ENCODE data around the gene SMYD3. TPM values are rescaled to one million over a fixed set of nuclear protein-coding genes. Genes with fewer than 3 reads are reported as not detected.
"Not testable (repeated sequence)": the region's sequence is repeated elsewhere in the genome, so short reads cannot be mapped to it uniquely, and the experiment has no call there.

Gene SMYD3
- total RNA-seq, 2 experiments from 2014 or later: 22.6 to 24.6 TPM

DNA sequence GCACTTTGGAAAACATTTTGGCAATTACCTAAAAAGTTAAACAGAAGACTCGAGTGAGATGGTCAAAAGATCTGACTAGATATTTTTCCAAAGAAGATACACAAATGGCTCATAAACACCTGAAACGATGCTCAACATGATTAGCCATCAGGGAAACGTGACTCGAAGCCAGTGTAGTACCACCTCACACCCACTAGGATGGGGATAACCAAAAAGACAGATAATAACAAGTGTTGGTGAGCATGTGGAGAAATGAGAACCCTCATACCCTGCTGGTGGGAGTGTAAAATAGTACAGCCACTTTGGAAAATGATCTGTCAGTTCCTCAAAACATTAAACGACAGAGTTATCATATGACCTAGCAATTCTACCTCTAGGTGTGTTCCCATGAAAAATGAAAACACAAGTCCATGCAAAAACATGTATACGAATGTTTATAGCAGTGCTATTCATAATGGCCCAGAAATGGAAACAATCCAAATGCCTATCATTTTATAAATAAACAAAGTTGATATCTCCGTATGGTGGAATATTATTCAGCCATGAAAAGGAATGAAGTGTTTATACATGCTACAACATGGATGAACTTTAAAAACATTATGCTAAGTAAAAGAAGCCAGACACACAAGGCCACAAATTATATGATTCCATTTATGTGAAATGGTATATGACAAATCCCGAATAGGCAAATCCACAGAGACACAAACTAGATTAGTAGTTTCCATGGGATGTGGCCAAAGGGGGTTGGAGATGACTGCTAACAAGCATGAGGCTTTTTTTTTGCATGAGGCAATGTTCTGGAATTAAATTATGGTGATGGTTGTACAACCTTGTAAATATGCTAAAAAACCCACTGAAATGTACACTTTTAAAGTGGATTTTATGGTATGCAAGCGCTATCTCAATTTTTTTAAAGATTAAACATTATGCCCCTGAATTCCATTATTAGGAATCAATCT, 727.0 kb downstream of the SMYD3 start:
- Mint-ChIP-seq H3K4me1 (ENCODE audit: low read depth) (no peaks in the 10 kb centered on the region), H3K9me3 (peaks cover 8% of the 10 kb centered on the region), H3K27me3 (no peaks in the 10 kb centered on the region), H3K36me3 (ENCODE audit: low read depth) (peaks cover 4% of the 10 kb centered on the region), H3K27ac (no peak overlapping the region), H3K4me3 (no peak overlapping the region)
- TF ChIP-seq, protein P1, sequence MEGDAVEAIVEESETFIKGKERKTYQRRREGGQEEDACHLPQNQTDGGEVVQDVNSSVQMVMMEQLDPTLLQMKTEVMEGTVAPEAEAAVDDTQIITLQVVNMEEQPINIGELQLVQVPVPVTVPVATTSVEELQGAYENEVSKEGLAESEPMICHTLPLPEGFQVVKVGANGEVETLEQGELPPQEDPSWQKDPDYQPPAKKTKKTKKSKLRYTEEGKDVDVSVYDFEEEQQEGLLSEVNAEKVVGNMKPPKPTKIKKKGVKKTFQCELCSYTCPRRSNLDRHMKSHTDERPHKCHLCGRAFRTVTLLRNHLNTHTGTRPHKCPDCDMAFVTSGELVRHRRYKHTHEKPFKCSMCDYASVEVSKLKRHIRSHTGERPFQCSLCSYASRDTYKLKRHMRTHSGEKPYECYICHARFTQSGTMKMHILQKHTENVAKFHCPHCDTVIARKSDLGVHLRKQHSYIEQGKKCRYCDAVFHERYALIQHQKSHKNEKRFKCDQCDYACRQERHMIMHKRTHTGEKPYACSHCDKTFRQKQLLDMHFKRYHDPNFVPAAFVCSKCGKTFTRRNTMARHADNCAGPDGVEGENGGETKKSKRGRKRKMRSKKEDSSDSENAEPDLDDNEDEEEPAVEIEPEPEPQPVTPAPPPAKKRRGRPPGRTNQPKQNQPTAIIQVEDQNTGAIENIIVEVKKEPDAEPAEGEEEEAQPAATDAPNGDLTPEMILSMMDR (IDR thresholded peaks at IDR 0.05): no peak
- ATAC-seq (no peak), DNase-seq (no peak)
- intact Hi-C loops (cut with micrococcal nuclease): no loop called here
- ChIA-PET POLR2A (no interaction called here), CTCF (no interaction called here)

DNA sequence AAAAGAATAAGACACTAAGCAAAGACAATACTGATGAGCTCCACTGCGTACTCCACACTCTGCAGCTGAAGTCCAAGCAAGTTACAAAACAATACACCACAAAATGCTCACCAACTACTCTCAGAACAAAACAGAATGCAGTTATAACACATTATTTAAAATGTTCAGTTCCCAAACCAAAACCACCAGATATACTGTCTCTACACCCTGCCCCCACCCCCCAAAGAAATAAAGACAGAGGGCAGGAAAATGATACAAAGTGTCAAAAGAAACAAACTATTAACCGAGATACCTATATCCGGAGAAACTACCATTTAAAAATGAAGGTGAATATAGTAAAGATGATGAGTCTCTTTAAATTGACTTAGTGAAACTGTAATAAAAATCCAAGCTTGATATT, 729.3 kb downstream of the SMYD3 start:
- Mint-ChIP-seq H3K4me3 (no peak overlapping the region), H3K27ac (no peak overlapping the region), H3K36me3 (ENCODE audit: low read depth) (peaks cover 4% of the 10 kb centered on the region), H3K27me3 (no peaks in the 10 kb centered on the region), H3K4me1 (ENCODE audit: low read depth) (no peaks in the 10 kb centered on the region), H3K9me3 (peaks cover 8% of the 10 kb centered on the region)
- CTCF ChIA-PET: interaction anchor here (1.0 kb wide), 1 partner anchor 11 kb away, joined by 3 read pairs; no protein-coding TSS in a partner anchor
- intact Hi-C loops (cut with micrococcal nuclease): no loop called here
- DNase-seq (no peak), ATAC-seq (no peak)
- TF ChIP-seq, protein P1 (IDR thresholded peaks at IDR 0.05): no peak
- POLR2A ChIA-PET: interaction anchor here (0.6 kb wide), 1 partner anchor 24 kb away, joined by 3 read pairs; no protein-coding TSS in a partner anchor

DNA sequence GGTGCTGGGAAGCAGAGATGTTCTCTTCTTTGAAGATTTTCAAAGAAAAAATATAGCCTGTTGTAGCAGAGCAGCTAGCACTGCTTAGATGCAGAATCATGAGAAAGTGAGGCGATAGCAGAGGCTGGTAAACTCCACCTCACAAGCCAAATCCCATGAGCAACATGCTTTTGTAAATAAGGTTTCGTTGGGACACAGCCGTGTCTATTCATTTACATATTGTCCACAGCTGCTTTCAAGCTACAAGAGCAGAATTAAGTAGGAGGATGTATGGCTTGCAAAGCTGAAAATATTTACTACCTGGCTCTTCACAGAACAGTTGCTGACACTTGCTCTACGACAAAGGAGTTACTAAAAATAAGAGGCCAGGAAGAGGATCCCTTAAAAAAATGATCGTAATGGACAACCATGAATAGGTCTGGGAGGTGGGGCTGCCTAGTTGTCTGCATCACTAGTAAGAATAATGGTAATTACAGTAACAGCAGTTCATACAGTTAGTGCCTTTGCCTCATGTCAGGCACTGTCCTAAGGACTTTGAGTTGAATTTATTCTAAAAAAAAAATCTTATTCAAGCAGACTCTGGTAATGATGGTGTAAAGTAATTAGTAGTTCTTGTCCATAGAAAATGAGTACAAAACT, 730.3 kb downstream of the SMYD3 start:
- POLR2A ChIA-PET: interaction anchor here (0.6 kb wide), 1 partner anchor 25 kb away, joined by 3 read pairs; no protein-coding TSS in a partner anchor
- TF ChIP-seq, protein P1 (IDR thresholded peaks at IDR 0.05): no peak
- DNase-seq: no peak

DNA sequence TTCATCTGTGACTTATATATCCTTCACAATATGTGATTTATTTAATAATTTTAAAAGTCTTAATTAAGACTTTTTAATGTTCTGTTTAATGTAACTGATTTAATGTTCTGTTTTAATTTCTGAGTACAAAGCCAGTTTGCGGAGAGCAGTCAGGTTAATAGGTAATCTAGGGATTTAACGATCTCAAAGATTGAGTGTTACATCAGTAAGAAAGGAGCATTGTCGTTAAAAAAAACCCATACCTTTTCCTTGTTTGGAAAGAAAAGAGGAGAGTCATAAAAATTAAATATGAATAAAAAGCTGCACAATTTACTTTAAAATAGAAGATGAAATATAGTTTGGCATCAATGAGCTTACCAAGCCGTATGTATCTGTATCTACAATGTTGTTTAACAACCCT, 730.9 kb downstream of the SMYD3 start:
- Mint-ChIP-seq H3K4me3 (no peak overlapping the region), H3K27ac (no peak overlapping the region), H3K27me3 (no peaks in the 10 kb centered on the region), H3K36me3 (ENCODE audit: low read depth) (peaks cover 1% of the 10 kb centered on the region), H3K4me1 (ENCODE audit: low read depth) (no peaks in the 10 kb centered on the region), H3K9me3 (peaks cover 8% of the 10 kb centered on the region)
- TF ChIP-seq, protein P1 (IDR thresholded peaks at IDR 0.05): no peak
- intact Hi-C loops (cut with micrococcal nuclease): no loop called here
- DNase-seq (no peak), ATAC-seq (no peak)
- ChIA-PET POLR2A (no interaction called here), CTCF (no interaction called here)

More for the DNA sequence above, 730.3 kb downstream of the SMYD3 start:
- Mint-ChIP-seq H3K4me3 (no peak overlapping the region), H3K9me3 (peaks cover 8% of the 10 kb centered on the region), H3K4me1 (ENCODE audit: low read depth) (no peaks in the 10 kb centered on the region), H3K27ac (no peak overlapping the region), H3K27me3 (no peaks in the 10 kb centered on the region), H3K36me3 (ENCODE audit: low read depth) (peaks cover 1% of the 10 kb centered on the region)
- CTCF ChIA-PET: interaction anchor here (1.0 kb wide), 1 partner anchor 12 kb away, joined by 3 read pairs; no protein-coding TSS in a partner anchor
- intact Hi-C loops (cut with micrococcal nuclease): no loop called here
- no peak for ATAC-seq

DNA sequence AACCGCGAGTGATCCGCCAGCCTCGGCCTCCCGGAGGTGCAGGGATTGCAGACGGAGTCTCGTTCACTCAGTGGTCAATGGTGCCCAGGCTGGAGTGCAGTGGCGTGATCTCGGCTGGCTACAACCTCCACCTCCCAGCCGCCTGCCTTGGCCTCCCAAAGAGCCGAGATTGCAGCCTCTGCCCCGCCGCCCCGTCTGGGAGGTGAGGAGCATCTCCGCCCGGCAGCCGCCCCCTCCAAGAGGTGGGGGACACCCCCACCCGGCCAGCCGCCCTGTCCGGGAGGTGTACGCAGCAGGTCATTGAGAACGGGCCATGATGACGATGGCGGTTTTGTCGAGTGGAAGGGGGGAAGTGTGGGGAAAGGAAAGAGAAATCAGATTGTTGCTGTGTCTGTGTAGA, 732.1 kb downstream of the SMYD3 start:
- POLR2A ChIA-PET; H3K27ac Mint-ChIP-seq; H3K4me3 Mint-ChIP-seq; ATAC-seq; DNase-seq; H3K9me3 Mint-ChIP-seq; H3K36me3 Mint-ChIP-seq (ENCODE audit: low read depth); intact Hi-C loops (cut with micrococcal nuclease); H3K4me1 Mint-ChIP-seq (ENCODE audit: low read depth); CTCF ChIA-PET; H3K27me3 Mint-ChIP-seq: not testable (repeated sequence)
